MM.1S (cell line): ENCODE measurements around the gene SLC2A1.

Source experiments
- DNase-seq: peaks from one replicate; pipeline ENCODE4 v3.0.0-alpha.2; 2015
- H2AFZ ChIP-seq: fragments of 300-600 bp; sonication (generic); 2 replicates; pipeline ENCODE4 v1.6.0; 2016; ENCODE audit warnings: antibody characterized with exemption, low read length
- H3F3A ChIP-seq: fragments of 300-600 bp; sonication (generic); 2 replicates; pipeline ENCODE4 v1.6.1; 2016; ENCODE audit warnings: mild to moderate bottlenecking, antibody characterized with exemption, low read length, moderate library complexity, mixed read lengths; ENCODE audit not compliant: insufficient read depth
- H3K27ac ChIP-seq: fragments of 300-600 bp; sonication (generic); 2 replicates; pipeline ENCODE4 v1.5.1; 2016; ENCODE audit warnings: mild to moderate bottlenecking, low read length
- H3K27me3 ChIP-seq: fragments of 300-600 bp; sonication (generic); replicated peaks from 2 replicates; pipeline ENCODE4 v1.6.0; 2016; ENCODE audit warnings: low read length; ENCODE audit not compliant: insufficient read depth
- H3K36me3 ChIP-seq: fragments of 300-600 bp; sonication (generic); replicated peaks from 2 replicates; pipeline ENCODE4 v1.6.1; 2016; ENCODE audit warnings: mild to moderate bottlenecking, low read length, mixed read lengths; ENCODE audit not compliant: insufficient read depth
- H3K4me1 ChIP-seq: fragments of 300-600 bp; sonication (generic); 2 replicates; pipeline ENCODE4 v1.6.1; 2016; ENCODE audit warnings: low read length, mixed read lengths
- H3K4me2 ChIP-seq: fragments of 300-600 bp; sonication (generic); 2 replicates; pipeline ENCODE4 v1.6.0; 2016; ENCODE audit warnings: low read depth, low read length
- H3K4me3 ChIP-seq: fragments of 300-600 bp; sonication (generic); 2 replicates; pipeline ENCODE4 v1.5.1; 2016; ENCODE audit warnings: low read length, mixed read lengths
- H3K79me2 ChIP-seq: fragments of 300-600 bp; sonication (generic); 2 replicates; pipeline ENCODE4 v1.6.1; 2016; ENCODE audit warnings: mixed run types, low read length, mixed read lengths
- H3K9ac ChIP-seq: fragments of 300-600 bp; sonication (generic); 2 replicates; pipeline ENCODE4 v1.6.1; 2016; ENCODE audit warnings: low read length, mixed read lengths
- H3K9me2 ChIP-seq: fragments of 300-600 bp; sonication (generic); replicated peaks from 2 replicates; pipeline ENCODE4 v1.6.1; 2016; ENCODE audit warnings: mild to moderate bottlenecking, low read length, mixed read lengths; ENCODE audit not compliant: insufficient read depth
- H3K9me3 ChIP-seq: fragments of 300-600 bp; sonication (generic); replicated peaks from 2 replicates; pipeline ENCODE4 v1.6.1; 2016; ENCODE audit warnings: mild to moderate bottlenecking, low read length, mixed read lengths; ENCODE audit not compliant: insufficient read depth
- H4K20me1 ChIP-seq: fragments of 300-600 bp; sonication (generic); 2 replicates; pipeline ENCODE4 v1.6.1; 2016; ENCODE audit warnings: mild to moderate bottlenecking, low read length, moderate library complexity, mixed read lengths; ENCODE audit not compliant: insufficient read depth
- CTCF ChIP-seq: fragments of 300-600 bp; sonication (generic); IDR thresholded peaks from 2 replicates; pipeline ENCODE4 v1.5.1; 2016; ENCODE audit warnings: antibody characterized with exemption, low read length, mixed read lengths
- EZH2 ChIP-seq: fragments of 300-600 bp; sonication (generic); optimal IDR thresholded peaks from 2 replicates; pipeline ENCODE3; 2017; ENCODE audit warnings: low read depth, mild to moderate bottlenecking, antibody characterized with exemption, low read length, mixed read lengths
- EZH2phosphoT487 ChIP-seq: fragments of 300-600 bp; sonication (generic); IDR thresholded peaks from 2 replicates; pipeline ENCODE4 v1.6.1; 2018; ENCODE audit warnings: antibody characterized with exemption, low read length

The SLC2A1 gene

GRCh38 chr1:42929434-42930177 lies 29.1 kb downstream of the SLC2A1 start:
- 0 out of 2 replicates have a peak, but pooled peaks cover 3% of the 10 kb centered on the region for H3K36me3 ChIP-seq
- no peaks in the 10 kb centered on the region for H3K9me3 ChIP-seq
- TF ChIP-seq CTCF, result no peak
- TF ChIP-seq EZH2, result no peak
- TF ChIP-seq EZH2phosphoT487, result no peak
- H3F3A ChIP-seq, result peaks cover 10% of the 10 kb centered on the region; the same call in 1 of the 2 replicates
- H3K9me2 ChIP-seq, result no peaks in the 10 kb centered on the region
- H3K27ac ChIP-seq, result no peak overlapping the region
- no peaks in the 10 kb centered on the region for H3K27me3 ChIP-seq
- no peaks in the 10 kb centered on the region for H4K20me1 ChIP-seq
- DNase-seq, result no peak
- H3K4me3 ChIP-seq, result no peak overlapping the region
- peaks cover 27% of the 10 kb centered on the region for H3K79me2 ChIP-seq
- H3K4me1 ChIP-seq, result peaks cover 17% of the 10 kb centered on the region
- no peak overlapping the region for H3K4me2 ChIP-seq
- no peak overlapping the region for H2AFZ ChIP-seq
- no peak overlapping the region for H3K9ac ChIP-seq

DNA sequence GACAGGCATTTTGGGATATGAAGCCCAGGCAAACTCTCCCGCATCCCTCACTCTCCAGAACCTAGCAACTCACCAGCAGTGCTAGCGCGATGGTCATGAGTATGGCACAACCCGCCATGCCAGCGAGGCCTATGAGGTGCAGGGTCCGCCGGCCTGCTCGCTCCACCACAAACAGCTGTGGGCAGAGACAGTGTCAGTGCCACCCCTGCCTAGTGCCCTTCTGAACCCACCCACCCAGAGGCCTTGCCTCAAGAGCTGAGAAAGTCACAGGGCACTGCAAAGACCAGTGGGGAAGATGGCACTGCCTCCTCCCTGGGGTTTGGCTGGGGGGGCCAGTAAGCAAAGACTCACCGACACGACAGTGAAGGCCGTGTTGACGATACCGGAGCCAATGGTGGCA lies 29.8 kb downstream of the SLC2A1 start:
- no peak for TF ChIP-seq EZH2
- TF ChIP-seq CTCF, result no peak
- no peak for TF ChIP-seq EZH2phosphoT487
- Histone ChIP-seq H3F3A (peaks cover 10% of the 10 kb centered on the region; the same call in 1 of the 2 replicates), H3K4me2 (no peak overlapping the region), H4K20me1 (no peaks in the 10 kb centered on the region), H2AFZ (no peak overlapping the region), H3K27me3 (no peaks in the 10 kb centered on the region), H3K9me3 (no peaks in the 10 kb centered on the region), H3K27ac (no peak overlapping the region), H3K4me3 (no peak overlapping the region), H3K9ac (no peak overlapping the region), H3K36me3 (0 out of 2 replicates have a peak, but pooled peaks cover 3% of the 10 kb centered on the region), H3K79me2 (peaks cover 20% of the 10 kb centered on the region), H3K4me1 (peaks cover 17% of the 10 kb centered on the region), H3K9me2 (no peaks in the 10 kb centered on the region)
- no peak for DNase-seq

GRCh38 chr1:42927920-42928505 lies 30.7 kb downstream of the SLC2A1 start:
- Histone ChIP-seq H3K9me2 (no peaks in the 10 kb centered on the region), H3K4me1 (peaks cover 22% of the 10 kb centered on the region), H4K20me1 (no peaks in the 10 kb centered on the region), H3K4me2 (no peak overlapping the region), H3K36me3 (0 out of 2 replicates have a peak, but pooled peaks cover 3% of the 10 kb centered on the region), H3K79me2 (peaks cover 11% of the 10 kb centered on the region), H3K9ac (no peak overlapping the region), H3K9me3 (no peaks in the 10 kb centered on the region), H3K27ac (no peak overlapping the region), H2AFZ (no peak overlapping the region), H3K27me3 (no peaks in the 10 kb centered on the region), H3F3A (peaks cover 15% of the 10 kb centered on the region), H3K4me3 (no peak overlapping the region)
- TF ChIP-seq EZH2 (no peak), CTCF (no peak), EZH2phosphoT487 (no peak)
- DNase-seq, result no peak
